ENCODE measurements around the gene ARNT2. TPM values are rescaled to one million over a fixed set of nuclear protein-coding genes. Genes with fewer than 3 reads are reported as not detected.
A peak's percentile ranks its signal among the peaks of the same experiment; 100 is the strongest.

The ARNT2 gene
- total RNA-seq, 1 experiment from 2014 or later: 7.0 TPM

DNA sequence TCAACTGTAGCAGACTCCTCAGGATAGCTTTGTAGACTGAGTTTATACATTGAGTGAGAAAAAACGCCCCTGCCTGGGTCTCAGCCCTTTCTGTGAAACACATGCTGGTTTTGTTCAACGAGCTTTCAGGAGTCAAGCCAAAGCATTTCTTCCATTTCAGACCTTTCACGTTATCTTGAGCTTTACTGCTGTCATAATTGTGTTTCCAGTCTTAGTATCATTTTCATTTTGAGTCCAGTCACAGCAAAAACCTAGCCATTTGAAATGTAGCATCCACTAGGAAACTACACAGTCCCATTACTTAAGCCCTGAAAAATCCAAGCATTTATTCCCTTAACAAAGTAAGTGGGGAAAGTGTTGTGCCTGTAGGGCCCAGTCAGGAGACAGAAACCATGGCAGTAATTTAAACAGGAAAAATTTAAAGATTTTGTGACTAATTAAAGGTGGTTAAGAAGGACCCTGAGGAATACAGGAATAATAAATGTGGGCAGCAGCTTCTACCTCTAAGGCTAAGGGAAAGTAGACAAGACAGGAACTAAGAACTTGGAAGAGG, 180.9 kb downstream of the ARNT2 start (continued):
- TF ChIP-seq, protein P1, sequence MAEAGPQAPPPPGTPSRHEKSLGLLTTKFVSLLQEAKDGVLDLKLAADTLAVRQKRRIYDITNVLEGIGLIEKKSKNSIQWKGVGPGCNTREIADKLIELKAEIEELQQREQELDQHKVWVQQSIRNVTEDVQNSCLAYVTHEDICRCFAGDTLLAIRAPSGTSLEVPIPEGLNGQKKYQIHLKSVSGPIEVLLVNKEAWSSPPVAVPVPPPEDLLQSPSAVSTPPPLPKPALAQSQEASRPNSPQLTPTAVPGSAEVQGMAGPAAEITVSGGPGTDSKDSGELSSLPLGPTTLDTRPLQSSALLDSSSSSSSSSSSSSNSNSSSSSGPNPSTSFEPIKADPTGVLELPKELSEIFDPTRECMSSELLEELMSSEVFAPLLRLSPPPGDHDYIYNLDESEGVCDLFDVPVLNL (CRISPR knock-in tag; IDR thresholded peaks at IDR 0.05; ENCODE audit: borderline replicate concordance, low read depth): no peak
- TF ChIP-seq PRRX2 (CRISPR knock-in tag; IDR thresholded peaks at IDR 0.05): no peak
- TF ChIP-seq, protein P2, sequence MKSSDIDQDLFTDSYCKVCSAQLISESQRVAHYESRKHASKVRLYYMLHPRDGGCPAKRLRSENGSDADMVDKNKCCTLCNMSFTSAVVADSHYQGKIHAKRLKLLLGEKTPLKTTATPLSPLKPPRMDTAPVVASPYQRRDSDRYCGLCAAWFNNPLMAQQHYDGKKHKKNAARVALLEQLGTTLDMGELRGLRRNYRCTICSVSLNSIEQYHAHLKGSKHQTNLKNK (CRISPR knock-in tag; IDR thresholded peaks at IDR 0.05): no peak

DNA sequence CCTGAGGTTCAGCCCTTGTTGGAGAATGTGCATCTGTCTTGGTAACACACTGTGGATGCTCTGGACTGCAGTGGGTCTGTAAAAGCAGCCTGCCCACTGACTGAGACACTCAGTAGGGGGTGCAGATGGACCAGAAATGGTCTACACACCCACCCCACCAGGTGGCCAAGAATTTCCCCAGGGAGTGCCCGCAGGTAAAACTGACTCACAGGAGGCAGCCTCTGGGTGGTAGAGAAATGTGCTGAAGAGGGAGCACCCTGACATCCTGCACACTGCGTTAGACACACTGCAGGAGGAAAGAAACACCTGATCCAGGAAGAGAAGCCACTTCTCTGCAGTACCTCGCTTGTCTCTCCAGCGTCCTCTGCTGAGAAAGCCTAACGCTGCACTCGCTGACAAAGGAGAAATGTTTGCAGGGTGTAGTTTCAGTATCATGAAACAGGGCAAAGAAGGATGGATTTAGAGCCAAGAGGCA, 181.4 kb downstream of the ARNT2 start:
- H3K27me3 Mint-ChIP-seq (ENCODE audit: low read depth): no peaks in the 10 kb centered on the region
- H3K9me3 Mint-ChIP-seq: no peaks in the 10 kb centered on the region
- H3K36me3 Mint-ChIP-seq: no peaks in the 10 kb centered on the region
- no peak overlapping the region for H3K4me3 Mint-ChIP-seq
- peak; percentile 49; the same call in 1 of the 2 replicates for ATAC-seq
- ChIA-PET CTCF (interaction anchor here (0.7 to 2.3 kb wide), 2 partner anchors 18 to 191 kb away, joined by 5 read pairs; no protein-coding TSS in a partner anchor), POLR2A (no interaction called here)
- peak; percentile 28 for DNase-seq (ENCODE audit: low spot score)
- peaks cover 26% of the 10 kb centered on the region for H3K4me1 Mint-ChIP-seq
- H3K27ac Mint-ChIP-seq: no peak overlapping the region
- TF ChIP-seq, protein P3, sequence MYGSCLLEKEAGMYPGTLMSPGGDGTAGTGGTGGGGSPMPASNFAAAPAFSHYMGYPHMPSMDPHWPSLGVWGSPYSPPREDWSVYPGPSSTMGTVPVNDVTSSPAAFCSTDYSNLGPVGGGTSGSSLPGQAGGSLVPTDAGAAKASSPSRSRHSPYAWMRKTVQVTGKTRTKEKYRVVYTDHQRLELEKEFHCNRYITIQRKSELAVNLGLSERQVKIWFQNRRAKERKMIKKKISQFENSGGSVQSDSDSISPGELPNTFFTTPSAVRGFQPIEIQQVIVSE (CRISPR knock-in tag; IDR thresholded peaks at IDR 0.05; ENCODE audit: borderline replicate concordance): no peak
- TF ChIP-seq ETV6 (CRISPR knock-in tag; IDR thresholded peaks at IDR 0.05) (no peak), ZNF219 (CRISPR knock-in tag; IDR thresholded peaks at IDR 0.05; ENCODE audit: borderline replicate concordance) (no peak), ZNF121 (CRISPR knock-in tag; IDR thresholded peaks at IDR 0.05) (no peak), TEAD1 (CRISPR knock-in tag; IDR thresholded peaks at IDR 0.05) (no peak), SMAD3 (CRISPR knock-in tag; IDR thresholded peaks at IDR 0.05; ENCODE audit: borderline replicate concordance) (no peak)
- TF ChIP-seq, protein P4, sequence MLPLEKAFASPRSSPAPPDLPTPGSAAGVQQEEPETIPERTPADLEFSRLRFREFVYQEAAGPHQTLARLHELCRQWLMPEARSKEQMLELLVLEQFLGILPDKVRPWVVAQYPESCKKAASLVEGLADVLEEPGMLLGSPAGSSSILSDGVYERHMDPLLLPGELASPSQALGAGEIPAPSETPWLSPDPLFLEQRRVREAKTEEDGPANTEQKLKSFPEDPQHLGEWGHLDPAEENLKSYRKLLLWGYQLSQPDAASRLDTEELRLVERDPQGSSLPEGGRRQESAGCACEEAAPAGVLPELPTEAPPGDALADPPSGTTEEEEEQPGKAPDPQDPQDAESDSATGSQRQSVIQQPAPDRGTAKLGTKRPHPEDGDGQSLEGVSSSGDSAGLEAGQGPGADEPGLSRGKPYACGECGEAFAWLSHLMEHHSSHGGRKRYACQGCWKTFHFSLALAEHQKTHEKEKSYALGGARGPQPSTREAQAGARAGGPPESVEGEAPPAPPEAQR (CRISPR knock-in tag; IDR thresholded peaks at IDR 0.05): no peak
- TF ChIP-seq, protein P1 (CRISPR knock-in tag; IDR thresholded peaks at IDR 0.05; ENCODE audit: borderline replicate concordance, low read depth): no peak
- TF ChIP-seq, protein P5, sequence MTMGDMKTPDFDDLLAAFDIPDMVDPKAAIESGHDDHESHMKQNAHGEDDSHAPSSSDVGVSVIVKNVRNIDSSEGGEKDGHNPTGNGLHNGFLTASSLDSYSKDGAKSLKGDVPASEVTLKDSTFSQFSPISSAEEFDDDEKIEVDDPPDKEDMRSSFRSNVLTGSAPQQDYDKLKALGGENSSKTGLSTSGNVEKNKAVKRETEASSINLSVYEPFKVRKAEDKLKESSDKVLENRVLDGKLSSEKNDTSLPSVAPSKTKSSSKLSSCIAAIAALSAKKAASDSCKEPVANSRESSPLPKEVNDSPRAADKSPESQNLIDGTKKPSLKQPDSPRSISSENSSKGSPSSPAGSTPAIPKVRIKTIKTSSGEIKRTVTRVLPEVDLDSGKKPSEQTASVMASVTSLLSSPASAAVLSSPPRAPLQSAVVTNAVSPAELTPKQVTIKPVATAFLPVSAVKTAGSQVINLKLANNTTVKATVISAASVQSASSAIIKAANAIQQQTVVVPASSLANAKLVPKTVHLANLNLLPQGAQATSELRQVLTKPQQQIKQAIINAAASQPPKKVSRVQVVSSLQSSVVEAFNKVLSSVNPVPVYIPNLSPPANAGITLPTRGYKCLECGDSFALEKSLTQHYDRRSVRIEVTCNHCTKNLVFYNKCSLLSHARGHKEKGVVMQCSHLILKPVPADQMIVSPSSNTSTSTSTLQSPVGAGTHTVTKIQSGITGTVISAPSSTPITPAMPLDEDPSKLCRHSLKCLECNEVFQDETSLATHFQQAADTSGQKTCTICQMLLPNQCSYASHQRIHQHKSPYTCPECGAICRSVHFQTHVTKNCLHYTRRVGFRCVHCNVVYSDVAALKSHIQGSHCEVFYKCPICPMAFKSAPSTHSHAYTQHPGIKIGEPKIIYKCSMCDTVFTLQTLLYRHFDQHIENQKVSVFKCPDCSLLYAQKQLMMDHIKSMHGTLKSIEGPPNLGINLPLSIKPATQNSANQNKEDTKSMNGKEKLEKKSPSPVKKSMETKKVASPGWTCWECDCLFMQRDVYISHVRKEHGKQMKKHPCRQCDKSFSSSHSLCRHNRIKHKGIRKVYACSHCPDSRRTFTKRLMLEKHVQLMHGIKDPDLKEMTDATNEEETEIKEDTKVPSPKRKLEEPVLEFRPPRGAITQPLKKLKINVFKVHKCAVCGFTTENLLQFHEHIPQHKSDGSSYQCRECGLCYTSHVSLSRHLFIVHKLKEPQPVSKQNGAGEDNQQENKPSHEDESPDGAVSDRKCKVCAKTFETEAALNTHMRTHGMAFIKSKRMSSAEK (CRISPR knock-in tag; IDR thresholded peaks at IDR 0.05; ENCODE audit: borderline replicate concordance): no peak
- TF ChIP-seq, protein P6, sequence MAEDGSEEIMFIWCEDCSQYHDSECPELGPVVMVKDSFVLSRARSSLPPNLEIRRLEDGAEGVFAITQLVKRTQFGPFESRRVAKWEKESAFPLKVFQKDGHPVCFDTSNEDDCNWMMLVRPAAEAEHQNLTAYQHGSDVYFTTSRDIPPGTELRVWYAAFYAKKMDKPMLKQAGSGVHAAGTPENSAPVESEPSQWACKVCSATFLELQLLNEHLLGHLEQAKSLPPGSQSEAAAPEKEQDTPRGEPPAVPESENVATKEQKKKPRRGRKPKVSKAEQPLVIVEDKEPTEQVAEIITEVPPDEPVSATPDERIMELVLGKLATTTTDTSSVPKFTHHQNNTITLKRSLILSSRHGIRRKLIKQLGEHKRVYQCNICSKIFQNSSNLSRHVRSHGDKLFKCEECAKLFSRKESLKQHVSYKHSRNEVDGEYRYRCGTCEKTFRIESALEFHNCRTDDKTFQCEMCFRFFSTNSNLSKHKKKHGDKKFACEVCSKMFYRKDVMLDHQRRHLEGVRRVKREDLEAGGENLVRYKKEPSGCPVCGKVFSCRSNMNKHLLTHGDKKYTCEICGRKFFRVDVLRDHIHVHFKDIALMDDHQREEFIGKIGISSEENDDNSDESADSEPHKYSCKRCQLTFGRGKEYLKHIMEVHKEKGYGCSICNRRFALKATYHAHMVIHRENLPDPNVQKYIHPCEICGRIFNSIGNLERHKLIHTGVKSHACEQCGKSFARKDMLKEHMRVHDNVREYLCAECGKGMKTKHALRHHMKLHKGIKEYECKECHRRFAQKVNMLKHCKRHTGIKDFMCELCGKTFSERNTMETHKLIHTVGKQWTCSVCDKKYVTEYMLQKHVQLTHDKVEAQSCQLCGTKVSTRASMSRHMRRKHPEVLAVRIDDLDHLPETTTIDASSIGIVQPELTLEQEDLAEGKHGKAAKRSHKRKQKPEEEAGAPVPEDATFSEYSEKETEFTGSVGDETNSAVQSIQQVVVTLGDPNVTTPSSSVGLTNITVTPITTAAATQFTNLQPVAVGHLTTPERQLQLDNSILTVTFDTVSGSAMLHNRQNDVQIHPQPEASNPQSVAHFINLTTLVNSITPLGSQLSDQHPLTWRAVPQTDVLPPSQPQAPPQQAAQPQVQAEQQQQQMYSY (CRISPR knock-in tag; IDR thresholded peaks at IDR 0.05): no peak
- TF ChIP-seq, protein P7, sequence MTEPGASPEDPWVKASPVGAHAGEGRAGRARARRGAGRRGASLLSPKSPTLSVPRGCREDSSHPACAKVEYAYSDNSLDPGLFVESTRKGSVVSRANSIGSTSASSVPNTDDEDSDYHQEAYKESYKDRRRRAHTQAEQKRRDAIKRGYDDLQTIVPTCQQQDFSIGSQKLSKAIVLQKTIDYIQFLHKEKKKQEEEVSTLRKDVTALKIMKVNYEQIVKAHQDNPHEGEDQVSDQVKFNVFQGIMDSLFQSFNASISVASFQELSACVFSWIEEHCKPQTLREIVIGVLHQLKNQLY (CRISPR knock-in tag; IDR thresholded peaks at IDR 0.05): no peak
- TF ChIP-seq, protein P2 (CRISPR knock-in tag; IDR thresholded peaks at IDR 0.05): no peak
- TF ChIP-seq, protein P8, sequence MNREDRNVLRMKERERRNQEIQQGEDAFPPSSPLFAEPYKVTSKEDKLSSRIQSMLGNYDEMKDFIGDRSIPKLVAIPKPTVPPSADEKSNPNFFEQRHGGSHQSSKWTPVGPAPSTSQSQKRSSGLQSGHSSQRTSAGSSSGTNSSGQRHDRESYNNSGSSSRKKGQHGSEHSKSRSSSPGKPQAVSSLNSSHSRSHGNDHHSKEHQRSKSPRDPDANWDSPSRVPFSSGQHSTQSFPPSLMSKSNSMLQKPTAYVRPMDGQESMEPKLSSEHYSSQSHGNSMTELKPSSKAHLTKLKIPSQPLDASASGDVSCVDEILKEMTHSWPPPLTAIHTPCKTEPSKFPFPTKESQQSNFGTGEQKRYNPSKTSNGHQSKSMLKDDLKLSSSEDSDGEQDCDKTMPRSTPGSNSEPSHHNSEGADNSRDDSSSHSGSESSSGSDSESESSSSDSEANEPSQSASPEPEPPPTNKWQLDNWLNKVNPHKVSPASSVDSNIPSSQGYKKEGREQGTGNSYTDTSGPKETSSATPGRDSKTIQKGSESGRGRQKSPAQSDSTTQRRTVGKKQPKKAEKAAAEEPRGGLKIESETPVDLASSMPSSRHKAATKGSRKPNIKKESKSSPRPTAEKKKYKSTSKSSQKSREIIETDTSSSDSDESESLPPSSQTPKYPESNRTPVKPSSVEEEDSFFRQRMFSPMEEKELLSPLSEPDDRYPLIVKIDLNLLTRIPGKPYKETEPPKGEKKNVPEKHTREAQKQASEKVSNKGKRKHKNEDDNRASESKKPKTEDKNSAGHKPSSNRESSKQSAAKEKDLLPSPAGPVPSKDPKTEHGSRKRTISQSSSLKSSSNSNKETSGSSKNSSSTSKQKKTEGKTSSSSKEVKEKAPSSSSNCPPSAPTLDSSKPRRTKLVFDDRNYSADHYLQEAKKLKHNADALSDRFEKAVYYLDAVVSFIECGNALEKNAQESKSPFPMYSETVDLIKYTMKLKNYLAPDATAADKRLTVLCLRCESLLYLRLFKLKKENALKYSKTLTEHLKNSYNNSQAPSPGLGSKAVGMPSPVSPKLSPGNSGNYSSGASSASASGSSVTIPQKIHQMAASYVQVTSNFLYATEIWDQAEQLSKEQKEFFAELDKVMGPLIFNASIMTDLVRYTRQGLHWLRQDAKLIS (CRISPR knock-in tag; IDR thresholded peaks at IDR 0.05; ENCODE audit: borderline replicate concordance): no peak
